ENCODE data around the gene NEURL3.
"Not testable (repeated sequence)": the region's sequence is repeated elsewhere in the genome, so short reads cannot be mapped to it uniquely, and the experiment has no call there.

NEURL3 gene

DNA sequence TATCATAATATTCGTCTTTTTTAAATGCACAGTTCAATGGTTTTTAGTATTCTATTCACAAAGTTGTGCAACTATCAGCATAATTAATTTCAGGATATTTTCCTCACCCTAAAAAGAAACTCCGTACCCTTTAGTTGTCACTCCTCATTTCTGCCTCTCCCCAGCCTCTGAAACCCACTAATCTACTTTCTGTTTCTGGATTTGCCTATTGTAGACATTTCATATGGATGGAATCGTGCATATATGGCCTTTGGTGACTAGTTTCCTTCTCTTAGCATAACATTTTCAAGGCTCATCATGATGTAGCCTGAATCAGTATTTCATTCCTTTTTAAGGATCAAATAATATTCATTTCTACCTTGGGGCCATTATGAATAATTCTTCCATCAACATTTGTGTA, 18.5 kb downstream of the NEURL3 start:
- no peak for DNase-seq

DNA sequence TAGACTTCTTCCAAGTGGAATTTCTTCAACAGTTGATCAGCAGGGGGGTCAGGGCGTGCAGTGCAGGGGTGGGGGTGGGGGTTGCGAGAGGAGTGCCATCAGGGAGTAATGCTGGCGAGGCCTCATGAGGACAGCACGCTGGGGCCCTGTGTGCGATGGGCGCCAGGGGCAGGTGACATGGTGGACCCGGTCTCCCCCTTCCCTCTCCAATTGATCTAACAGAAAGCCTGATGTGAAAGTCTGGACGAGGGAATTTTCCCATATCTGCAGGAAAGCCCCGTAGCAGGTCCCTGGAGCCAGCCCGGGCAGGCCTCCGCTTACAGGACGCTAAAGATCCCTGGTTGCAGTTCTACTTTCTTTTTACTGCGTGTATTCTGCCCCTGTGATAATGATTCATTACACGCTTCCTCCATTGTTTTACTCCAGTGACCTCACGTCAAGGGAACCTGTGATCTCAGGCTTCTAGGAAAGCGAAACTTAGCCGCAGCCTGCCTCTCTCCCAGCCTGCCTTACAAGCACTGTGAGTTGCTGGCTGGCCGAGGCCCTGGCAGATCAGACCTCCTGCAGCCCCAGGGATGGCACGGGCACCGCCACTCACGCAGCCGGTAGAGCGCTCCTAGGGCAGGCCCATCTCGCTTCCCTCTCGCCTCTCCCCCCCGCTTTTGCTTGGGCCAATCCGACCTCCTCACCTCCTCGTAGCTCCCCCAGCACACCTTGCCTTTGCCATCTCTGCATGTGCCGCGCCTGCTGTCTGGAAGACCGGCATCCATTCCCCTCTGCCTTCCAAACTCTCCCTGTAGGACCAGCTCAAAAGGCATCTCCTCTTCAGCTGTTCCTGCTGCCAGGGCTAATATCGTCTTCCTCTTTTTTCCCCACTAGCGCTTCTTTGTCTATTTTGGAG, 19.2 kb downstream of the NEURL3 start:
- peak in 27 of 56 donors; percentile 10 to 57 (median 27) for DNase-seq

DNA sequence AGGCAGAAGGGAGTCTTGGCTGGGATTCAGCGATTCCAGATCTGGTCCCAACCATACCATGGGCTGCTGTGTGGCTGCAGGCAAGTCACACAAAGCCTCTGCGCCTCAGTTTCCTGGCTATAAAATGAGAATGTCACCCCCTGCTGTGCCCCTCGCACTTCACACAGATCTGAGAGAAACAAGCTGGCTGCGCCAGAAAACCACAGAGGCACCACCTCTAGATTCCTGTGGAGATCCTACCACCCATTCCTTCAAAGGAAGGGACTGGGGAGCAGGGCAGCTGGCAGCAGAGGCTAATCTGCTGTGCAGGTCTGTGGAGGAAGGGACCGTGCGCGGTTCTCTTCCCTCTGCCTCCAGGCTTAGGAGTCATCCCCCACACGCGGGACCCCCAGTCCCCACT, 19.8 kb downstream of the NEURL3 start:
- DNase-seq = no peak

DNA sequence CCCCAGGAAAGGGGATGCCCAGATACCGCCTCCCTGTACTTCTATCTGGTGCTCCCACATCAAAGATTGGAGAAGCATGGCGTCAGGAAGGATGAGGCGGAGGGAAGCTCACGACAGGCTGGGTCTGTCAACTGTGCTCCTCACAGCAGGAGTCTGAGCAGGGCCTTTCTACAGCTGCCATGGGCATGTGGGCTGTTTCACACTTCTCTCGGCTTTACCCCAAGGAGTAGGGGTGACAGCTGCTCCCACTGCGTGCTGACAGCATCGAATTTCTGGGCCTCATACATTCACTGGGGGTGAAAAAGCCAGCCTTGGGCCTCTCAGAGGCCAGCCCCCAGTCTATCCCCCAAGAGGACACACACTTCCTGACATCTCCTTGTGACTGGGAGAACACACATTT, 21.1 kb downstream of the NEURL3 start:
- DNase-seq = no peak

DNA sequence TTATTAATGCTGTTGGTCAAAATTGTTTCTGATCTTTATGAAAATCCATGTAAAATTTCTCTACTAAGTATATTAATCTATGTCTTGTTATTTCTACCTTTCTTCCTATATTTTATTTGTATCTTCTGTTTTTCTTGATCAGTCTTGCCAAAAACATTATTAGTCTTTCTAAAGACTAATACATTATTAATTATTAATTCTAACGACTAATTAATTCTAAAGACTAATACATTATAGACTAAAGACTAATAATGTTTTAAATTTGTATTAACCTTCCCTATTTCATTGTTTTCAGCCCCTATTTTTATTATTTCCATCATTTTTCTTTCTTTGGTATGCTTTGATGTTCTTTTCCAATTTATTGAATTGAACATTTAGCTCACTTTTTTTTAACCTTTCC, 27.7 kb downstream of the NEURL3 start:
- no peak for DNase-seq

DNA sequence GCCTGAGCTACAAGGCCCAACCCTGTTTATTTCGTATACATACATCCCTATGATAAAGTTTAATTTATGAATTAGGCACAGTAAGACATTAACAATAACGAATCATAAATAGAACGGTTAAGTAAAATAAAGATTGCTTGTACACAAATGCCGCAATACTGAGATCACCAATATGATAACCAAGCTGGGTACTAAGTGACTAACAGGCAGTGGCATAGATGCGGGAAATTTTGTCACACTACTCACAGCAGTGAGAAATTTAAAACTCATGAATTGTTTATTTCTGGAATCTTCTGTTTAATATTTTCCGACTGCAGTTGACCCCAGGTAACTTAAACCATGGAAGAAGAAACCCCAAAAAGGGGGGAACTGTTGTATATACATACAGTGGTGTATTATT, 33.4 kb downstream of the NEURL3 start:
- no peak for DNase-seq

DNA sequence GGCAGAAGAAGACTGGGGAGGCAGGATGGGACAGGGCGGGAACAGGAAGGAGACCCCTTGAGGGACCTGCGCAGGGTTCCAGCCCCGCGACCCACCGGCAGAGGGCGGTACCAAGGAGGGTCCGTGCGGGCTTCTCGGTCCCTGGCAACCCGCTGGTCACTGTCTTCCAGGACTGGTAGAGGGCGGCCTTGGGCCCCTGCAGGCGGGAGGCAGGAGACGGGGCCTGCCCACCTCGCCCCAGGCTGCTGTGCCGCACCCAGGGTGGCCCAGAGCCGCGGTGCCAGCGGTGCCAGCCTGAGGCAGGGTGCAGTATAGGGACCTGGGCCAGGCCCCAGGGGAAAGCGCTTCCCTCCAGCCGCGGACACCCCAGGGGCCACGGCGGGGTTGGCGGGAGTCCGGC, 34.5 kb downstream of the NEURL3 start:
- DNase-seq = peak in 30 of 56 donors; percentile 4 to 69 (median 34)

DNA sequence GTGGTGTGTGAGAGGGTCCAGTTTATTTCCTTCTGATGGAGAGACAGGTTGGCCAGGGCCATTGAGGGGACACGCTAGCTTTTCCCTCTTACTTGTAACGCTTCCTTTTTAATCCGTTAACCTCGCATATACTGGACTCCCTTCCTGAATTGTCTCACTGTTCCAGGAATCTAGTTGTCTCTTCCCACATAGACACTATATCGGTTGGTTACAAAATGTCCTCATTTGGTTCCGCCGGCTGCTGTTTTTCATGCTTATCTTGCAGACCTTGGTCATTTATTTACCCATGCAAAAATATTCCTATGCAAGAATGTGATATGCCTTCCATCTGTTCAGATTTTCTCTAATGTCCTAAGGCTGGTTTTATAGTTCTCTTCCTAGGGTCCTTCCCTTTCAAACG, 35.0 kb downstream of the NEURL3 start:
- no peak for DNase-seq

DNA sequence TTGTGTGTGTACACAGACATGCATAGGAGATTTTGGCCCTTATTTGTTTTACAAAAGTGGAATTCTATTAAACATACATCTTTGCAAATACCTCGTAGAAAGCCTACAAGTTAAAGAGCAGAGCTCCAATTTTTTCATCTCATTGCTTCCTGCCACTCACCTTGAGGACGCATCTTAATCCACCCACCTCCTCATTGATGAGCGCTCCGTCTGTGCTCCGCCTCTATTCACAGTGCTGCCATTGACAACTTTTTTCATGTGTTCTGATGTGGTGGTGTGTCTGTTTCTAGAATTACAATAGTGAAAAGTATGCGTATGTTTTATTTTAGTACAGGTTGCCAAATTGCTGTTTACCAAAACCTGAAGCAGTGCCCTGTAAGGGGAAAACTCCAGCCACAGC, 36.3 kb downstream of the NEURL3 start:
- DNase-seq = no peak

DNA sequence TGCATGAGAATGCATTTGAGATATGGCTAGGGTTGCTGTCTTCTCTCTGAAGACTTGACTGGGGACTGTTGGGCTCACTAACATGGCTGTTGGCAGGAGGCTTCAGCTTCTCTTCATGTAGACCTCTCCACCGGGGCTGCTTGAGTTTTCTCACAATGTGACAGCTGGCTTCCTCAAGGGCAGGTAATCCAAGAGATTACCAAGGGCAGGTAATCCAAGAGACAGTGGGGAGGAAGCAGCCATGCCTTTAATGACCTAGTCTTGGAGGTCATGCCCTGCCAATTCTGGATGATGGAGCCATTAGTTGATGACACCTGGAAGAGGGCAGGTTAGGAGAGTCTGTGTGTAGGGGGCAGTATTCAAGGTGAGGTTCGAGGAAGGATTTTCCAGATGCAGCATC, 40.5 kb downstream of the NEURL3 start:
- no peak for DNase-seq

DNA sequence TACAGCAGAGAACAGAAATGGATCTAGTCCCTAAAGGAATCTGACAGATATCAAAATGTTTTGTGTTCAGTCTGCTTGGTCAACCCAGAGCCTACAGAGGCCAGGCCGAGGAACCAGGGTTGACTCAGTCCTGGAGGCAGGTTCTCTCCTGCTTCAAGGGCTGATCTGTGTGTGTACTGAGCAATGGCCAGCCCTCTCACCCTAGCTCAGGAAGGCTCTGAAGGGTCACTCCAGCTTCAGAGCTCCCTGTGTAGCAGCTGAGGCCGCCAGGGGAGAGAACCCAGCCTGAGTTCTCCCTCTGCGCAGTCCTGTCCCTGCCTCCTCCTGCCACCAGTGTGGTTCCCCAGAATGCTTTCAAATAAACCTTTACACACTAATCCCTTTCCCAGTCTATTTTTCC, 41.1 kb downstream of the NEURL3 start:
- no peak for DNase-seq

DNA sequence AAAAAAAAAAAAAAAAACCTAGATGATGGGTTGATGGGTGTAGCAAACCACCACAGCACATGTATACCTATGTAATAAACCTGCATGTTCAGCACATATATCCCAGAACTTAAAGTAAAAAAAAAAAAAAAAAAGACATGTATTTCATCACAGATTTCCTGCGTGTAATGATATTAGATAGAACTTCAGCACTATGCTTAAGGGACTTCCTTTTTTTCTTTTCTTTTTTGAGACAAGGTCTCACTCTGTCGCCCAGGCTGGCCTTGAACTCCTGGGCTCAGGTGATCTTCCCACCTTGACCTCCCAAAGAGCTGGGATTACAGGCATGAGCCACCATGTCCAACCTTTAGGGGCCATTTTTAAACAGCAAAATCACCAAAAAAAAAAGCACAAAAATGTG, 42.0 kb downstream of the NEURL3 start:
- no peak for DNase-seq

DNA sequence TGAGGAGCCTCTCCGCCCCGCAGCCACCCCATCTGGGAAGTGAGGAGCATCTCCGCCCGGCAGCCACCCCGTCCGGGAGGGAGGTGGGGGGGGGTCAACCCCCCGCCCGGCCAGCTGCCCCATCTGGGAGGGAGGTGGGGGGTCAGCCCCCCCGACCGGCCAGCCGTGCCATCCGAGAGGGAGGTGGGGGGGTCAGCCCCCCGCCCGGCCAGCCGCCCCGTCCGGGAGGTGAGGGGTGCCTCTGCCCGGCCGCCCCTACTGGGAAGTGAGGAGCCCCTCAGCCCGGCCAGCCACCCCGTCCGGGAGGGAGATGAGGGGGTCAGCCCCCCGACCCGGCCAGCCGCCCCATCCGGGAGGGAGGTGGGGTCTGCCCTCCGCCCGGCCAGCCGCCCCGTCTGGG, 43.5 kb downstream of the NEURL3 start:
- DNase-seq = not testable (repeated sequence)

DNA sequence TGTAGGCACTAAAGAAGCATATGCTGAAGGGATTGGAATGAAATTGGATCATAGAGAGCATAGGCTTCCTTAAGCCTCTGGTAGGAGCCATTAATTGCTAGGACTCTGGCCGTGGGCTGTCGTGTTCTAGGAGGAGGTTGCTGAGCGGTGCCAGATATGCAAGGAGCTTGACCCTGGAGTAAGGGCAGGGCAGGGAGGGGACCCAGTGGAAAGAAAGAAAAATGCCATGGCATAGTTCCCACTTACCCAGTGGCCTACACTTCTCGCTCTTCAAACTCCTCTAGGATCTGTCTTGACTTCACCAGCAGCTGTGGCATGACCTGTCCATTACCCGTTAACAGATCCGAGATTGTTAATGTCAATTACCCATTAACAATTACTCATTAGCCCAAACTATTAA, 53.1 kb downstream of the NEURL3 start:
- DNase-seq = no peak

DNA sequence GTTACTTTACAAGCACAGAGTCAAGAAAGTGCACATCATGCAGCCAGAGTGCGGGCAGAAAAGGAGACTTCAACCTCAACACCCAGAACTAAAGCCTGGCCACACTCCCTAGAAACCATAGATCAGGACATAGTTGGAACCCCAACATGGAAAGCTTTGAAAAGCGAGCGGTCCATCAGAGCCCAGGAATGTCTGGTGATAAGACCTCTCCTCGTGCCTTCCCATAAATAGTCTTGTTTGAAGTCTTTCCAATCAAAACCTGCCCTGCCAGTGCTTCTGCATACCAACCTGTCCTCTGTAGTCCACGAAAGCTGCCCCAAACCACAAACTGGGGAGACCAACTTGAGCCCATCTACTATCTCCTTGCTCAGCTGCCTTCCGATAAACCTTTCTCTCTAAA, 55.5 kb downstream of the NEURL3 start:
- DNase-seq = no peak

DNA sequence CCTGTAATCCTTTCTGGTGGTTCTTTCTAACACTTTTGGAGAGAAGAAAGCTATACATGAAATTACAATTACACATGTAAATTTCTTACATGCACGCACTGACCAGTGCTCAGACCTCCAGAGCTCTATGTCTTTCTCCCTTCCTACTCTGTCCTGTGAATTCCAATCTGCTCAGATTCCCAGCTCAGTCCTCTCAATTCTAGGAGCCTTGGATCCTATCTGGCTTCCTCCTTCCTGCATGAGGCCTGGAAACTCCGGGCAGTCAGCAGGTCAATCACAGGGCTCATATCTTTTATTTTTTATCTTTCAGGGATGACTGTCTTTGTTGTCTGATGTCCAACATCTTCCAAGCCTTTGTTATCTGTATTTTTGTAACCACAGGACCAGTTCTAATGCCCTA, 56.0 kb downstream of the NEURL3 start:
- DNase-seq = no peak

DNA sequence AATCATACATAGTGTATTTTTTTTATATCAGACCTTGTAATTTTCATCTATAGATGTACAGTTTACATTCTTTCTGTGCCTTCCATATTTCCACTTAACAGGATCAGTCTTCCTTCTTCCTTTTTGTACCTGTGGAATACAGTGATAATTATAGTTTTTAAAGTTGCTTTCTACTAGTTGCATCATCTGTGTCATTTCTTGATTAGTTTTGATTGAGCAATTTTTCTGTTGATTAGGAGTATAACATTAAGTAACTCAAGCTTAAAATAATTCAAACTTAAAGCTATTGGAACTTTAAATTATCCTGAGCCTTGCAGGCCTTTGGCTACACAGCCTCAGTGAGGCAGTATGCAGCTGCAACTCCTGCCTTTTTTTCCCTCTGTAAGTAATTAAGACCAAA, 57.4 kb downstream of the NEURL3 start:
- no peak for DNase-seq
